Testis (tissue), 3 donors: ENCODE results near the gene MYL6B. TPM values are rescaled to one million over a fixed set of nuclear protein-coding genes. Genes with fewer than 3 reads are reported as not detected.

Experiments used
- DNase-seq: peaks from one replicate; pipeline ENCODE4 v3.0.0-alpha.2; 2019
- H3K27ac ChIP-seq, 2 donors: fragments of 200-600 bp; sonication (generic); one replicate each; pipeline ENCODE4 v1.5.1; 2019
- H3K27me3 ChIP-seq: fragments of 200-600 bp; sonication (generic); one replicate; pipeline ENCODE4 v1.5.1; 2019
- H3K36me3 ChIP-seq: fragments of 200-600 bp; sonication (generic); one replicate; pipeline ENCODE4 v1.5.1; 2017; ENCODE audit warnings: low read depth; ENCODE audit errors: missing control alignments
- H3K4me1 ChIP-seq: fragments of 200-600 bp; sonication (generic); one replicate; pipeline ENCODE4 v1.5.1; 2019
- H3K4me3 ChIP-seq, 2 donors: fragments of 200-600 bp; sonication (generic); one replicate each; pipeline ENCODE4 v1.5.1; 2017 to 2019
- H3K9me3 ChIP-seq: fragments of 200-600 bp; sonication (generic); one replicate; pipeline ENCODE4 v1.5.1; 2017
- CTCF ChIP-seq, 3 experiments: fragments of 450-650 bp in 2 of 3; fragments of 200-600 bp in 1 of 3; sonication (generic) in 1 of 3; IDR thresholded peaks; one replicate each; pipeline ENCODE4 v1.5.1; 2016 to 2019; ENCODE audit warnings: antibody characterized with exemption in 3 of 3, mild to moderate bottlenecking in 2 of 3, moderate library complexity in 1 of 3
- POLR2A ChIP-seq: fragments of 450-650 bp; IDR thresholded peaks from one replicate; pipeline ENCODE4 v1.6.1; 2017; ENCODE audit warnings: antibody characterized with exemption, mild to moderate bottlenecking, moderate library complexity
- WGBS, 2 donors: methylation state at CpG; one replicate each; pipeline ENCODE4 v1.1.5; 2018; 5-methylcytosine and 5-hydroxymethylcytosine counted together
- intact Hi-C: fragments of 100-400 bp; cut with DNase I; formaldehyde crosslinking; loops from one replicate; pipeline ENCODE4 v1.15.1; 2023; ENCODE audit warnings: low total_unique reads
- polyA plus RNA-seq: library from polyadenylated mRNA; stranded (reverse); fragments of 350-450 nt; fragmentation: Illumina TruSeq; extraction: RNeasy Lipid Tissue Mini Kit (QIAGEN cat#74804); gene quantifications from one replicate; pipeline ENCODE4 v1.2.3, GENCODE V29; 2014; ENCODE audit warnings: low read depth, low replicate concordance; ENCODE audit not compliant: insufficient read depth
- total RNA-seq, 2 donors: library from RNA; depleted of rRNA; stranded (reverse); fragments of >200 nt; gene quantifications; one replicate each; pipeline ENCODE4 v1.2.3, GENCODE V29; 2016

The MYL6B gene
- total and polyA plus RNA-seq, 3 donors from 2014 or later, result 229 to 480 (median 428) TPM

GRCh38 chr12:56197921-56198635, 45.7 kb downstream of the MYL6B start:
- 86 to 93% methylated on average over 9 of the region's 9 CpGs for WGBS, 2 donors
- intact Hi-C loops, result no loop called here

GRCh38 chr12:56198836-56199235, 46.4 kb downstream of the MYL6B start:
- WGBS, 2 donors, result 61 to 67% methylated on average over 1 of the region's 1 CpG
- intact Hi-C loops, result no loop called here
- DNase-seq, result no peak

More at GRCh38 chr12:56197921-56198635, 45.7 kb downstream of the MYL6B start:
- no peak for DNase-seq
- no peaks in the 10 kb centered on the region for H3K27me3 ChIP-seq
- no peak overlapping the region for H3K27ac ChIP-seq
- TF ChIP-seq CTCF (IDR thresholded peaks at IDR 0.05) (no peak), POLR2A (no peak)
- H3K4me3 ChIP-seq, result no peak overlapping the region
- no peaks in the 10 kb centered on the region for H3K4me1 ChIP-seq
- H3K9me3 ChIP-seq, result no peaks in the 10 kb centered on the region
- H3K36me3 ChIP-seq, result no peaks in the 10 kb centered on the region

GRCh38 chr12:56202366-56202765, 50.0 kb downstream of the MYL6B start:
- no peak overlapping the region for H3K4me3 ChIP-seq
- H3K4me1 ChIP-seq, result no peaks in the 10 kb centered on the region
- intact Hi-C loops, result no loop called here
- no peak overlapping the region for H3K27ac ChIP-seq
- no peak for DNase-seq
- no peaks in the 10 kb centered on the region for H3K27me3 ChIP-seq
- TF ChIP-seq CTCF (IDR thresholded peaks at IDR 0.05) (no peak), POLR2A (no peak)
- no peaks in the 10 kb centered on the region for H3K36me3 ChIP-seq
- no peaks in the 10 kb centered on the region for H3K9me3 ChIP-seq
- 69 to 72% methylated on average over 1 of the region's 1 CpG for WGBS, 2 donors

More at GRCh38 chr12:56198836-56199235, 46.4 kb downstream of the MYL6B start:
- H3K4me1 ChIP-seq, result no peaks in the 10 kb centered on the region
- TF ChIP-seq POLR2A, result no peak
- H3K9me3 ChIP-seq, result no peaks in the 10 kb centered on the region
- H3K27me3 ChIP-seq, result no peaks in the 10 kb centered on the region
- no peak overlapping the region for H3K27ac ChIP-seq
- H3K36me3 ChIP-seq, result no peaks in the 10 kb centered on the region
- no peak overlapping the region for H3K4me3 ChIP-seq

GRCh38 chr12:56202838-56203237, 50.5 kb downstream of the MYL6B start:
- H3K4me3 ChIP-seq, result no peak overlapping the region
- no peaks in the 10 kb centered on the region for H3K36me3 ChIP-seq
- no peak overlapping the region for H3K27ac ChIP-seq
- 65 to 69% methylated on average over 2 of the region's 2 CpGs for WGBS, 2 donors
- DNase-seq, result no peak
- no peak for TF ChIP-seq CTCF (IDR thresholded peaks at IDR 0.05)
- no peak for TF ChIP-seq POLR2A
- no peaks in the 10 kb centered on the region for H3K4me1 ChIP-seq
- no peaks in the 10 kb centered on the region for H3K9me3 ChIP-seq
- H3K27me3 ChIP-seq, result no peaks in the 10 kb centered on the region
- intact Hi-C loops, result no loop called here

GRCh38 chr12:56204275-56204674, 51.9 kb downstream of the MYL6B start:
- TF ChIP-seq CTCF (IDR thresholded peaks at IDR 0.05) (no peak), POLR2A (no peak)
- no peaks in the 10 kb centered on the region for H3K27me3 ChIP-seq
- H3K36me3 ChIP-seq, result no peaks in the 10 kb centered on the region
- H3K4me1 ChIP-seq, result no peaks in the 10 kb centered on the region
- no peak for DNase-seq
- H3K9me3 ChIP-seq, result no peaks in the 10 kb centered on the region
- no peak overlapping the region for H3K4me3 ChIP-seq
- H3K27ac ChIP-seq, result no peak overlapping the region
- intact Hi-C loops, result no loop called here
